GM10266 (cell line): Measurements from ENCODE around the gene CCN5.

Experiments
- DNase-seq: peaks from one replicate; pipeline ENCODE4 v3.0.0; 2012; ENCODE audit errors: extremely low spot score
- TF ChIP-seq, protein P1 (sequence below): IDR thresholded peaks from 2 replicates; pipeline ENCODE4 v1.5.1; 2012; ENCODE audit warnings: mild to moderate bottlenecking, low read depth; ENCODE audit not compliant: control insufficient read depth, insufficient read depth; ENCODE audit errors: missing control alignments

CCN5 gene

GRCh38 chr20:44719841-44720240 lies 4.7 kb downstream of the CCN5 start:
- DNase-seq: no peak
- TF ChIP-seq, protein P1, sequence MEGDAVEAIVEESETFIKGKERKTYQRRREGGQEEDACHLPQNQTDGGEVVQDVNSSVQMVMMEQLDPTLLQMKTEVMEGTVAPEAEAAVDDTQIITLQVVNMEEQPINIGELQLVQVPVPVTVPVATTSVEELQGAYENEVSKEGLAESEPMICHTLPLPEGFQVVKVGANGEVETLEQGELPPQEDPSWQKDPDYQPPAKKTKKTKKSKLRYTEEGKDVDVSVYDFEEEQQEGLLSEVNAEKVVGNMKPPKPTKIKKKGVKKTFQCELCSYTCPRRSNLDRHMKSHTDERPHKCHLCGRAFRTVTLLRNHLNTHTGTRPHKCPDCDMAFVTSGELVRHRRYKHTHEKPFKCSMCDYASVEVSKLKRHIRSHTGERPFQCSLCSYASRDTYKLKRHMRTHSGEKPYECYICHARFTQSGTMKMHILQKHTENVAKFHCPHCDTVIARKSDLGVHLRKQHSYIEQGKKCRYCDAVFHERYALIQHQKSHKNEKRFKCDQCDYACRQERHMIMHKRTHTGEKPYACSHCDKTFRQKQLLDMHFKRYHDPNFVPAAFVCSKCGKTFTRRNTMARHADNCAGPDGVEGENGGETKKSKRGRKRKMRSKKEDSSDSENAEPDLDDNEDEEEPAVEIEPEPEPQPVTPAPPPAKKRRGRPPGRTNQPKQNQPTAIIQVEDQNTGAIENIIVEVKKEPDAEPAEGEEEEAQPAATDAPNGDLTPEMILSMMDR: no peak

- no peak for DNase-seq
- TF ChIP-seq, protein P1: no peak
These were observed 5.4 kb downstream of the CCN5 start for GRCh38 chr20:44720621-44720996.

- TF ChIP-seq, protein P1: no peak
- no peak for DNase-seq
These were observed 6.0 kb downstream of the CCN5 start for GRCh38 chr20:44720997-44721784.

DNA sequence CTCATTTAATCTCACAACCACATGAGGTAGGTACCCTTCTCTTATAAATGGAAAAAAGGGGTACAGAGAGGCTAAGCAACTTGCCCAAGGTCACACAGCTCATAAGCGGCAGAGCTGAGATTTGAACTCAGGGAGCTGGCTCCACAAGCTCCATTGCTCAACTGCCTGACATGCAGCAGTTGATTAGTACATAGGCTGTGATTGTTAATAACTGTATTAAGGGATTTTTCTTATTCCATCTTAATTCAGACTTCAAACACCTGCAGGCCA lies 6.6 kb downstream of the CCN5 start:
- DNase-seq: no peak
- TF ChIP-seq, protein P1: no peak

GRCh38 chr20:44722990-44723389 lies 7.8 kb downstream of the CCN5 start:
- TF ChIP-seq, protein P1: no peak
- no peak for DNase-seq

DNA sequence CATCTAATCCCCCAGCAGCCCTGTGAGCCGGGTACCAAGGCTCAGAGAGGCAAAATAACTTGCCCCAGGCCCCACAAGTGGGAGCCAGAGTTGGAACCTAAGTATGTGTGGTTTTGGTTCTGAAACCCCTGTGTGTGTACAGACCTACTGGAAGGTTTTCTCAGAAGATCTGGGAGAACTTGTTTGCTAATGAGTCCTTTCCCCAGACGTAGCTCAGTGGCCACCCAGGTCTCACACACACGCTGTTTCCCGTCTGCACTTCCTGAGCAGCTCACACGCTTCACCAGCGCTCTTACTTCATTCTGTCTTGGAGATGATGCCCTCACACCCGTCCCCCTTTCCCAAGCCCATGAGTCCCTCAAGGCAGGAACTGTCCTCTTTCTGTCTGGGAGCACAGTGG lies 8.2 kb downstream of the CCN5 start:
- no peak for DNase-seq
- TF ChIP-seq, protein P1: no peak

- TF ChIP-seq, protein P1: no peak
- DNase-seq: no peak
These were observed 8.7 kb downstream of the CCN5 start for GRCh38 chr20:44723798-44724362.
